Gastrocnemius medialis (tissue), 4 donors: ENCODE measurements around the gene COA1. TPM values are rescaled to one million over a fixed set of nuclear protein-coding genes. Genes with fewer than 3 reads are reported as not detected.

Experiments used
- ATAC-seq, 2 donors: fragments of 150-250 bp; one replicate each; pipeline ENCODE4 v1.9.1; 2016
- DNase-seq, 2 donors: peaks; one replicate each; pipeline ENCODE4 v3.0.0-alpha.2; 2019
- H3K27ac ChIP-seq, 4 donors: fragments of 200-600 bp; sonication (generic); 1 replicate in 1 of 4; 2 replicates in 3 of 4; pipeline ENCODE4 v1.5.1; 2016 to 2018; ENCODE audit warnings: mild to moderate bottlenecking in 2 of 4, moderate library complexity in 1 of 4
- H3K27me3 ChIP-seq, 3 donors: fragments of 200-600 bp; sonication (generic) in 2 of 3; 1 replicate in 1 of 3; 2 replicates in 2 of 3; pipeline versions ENCODE4 v1.5.1 to v1.6.0; 2016 to 2019; ENCODE audit warnings: mild to moderate bottlenecking in 1 of 3, moderate library complexity in 1 of 3
- H3K36me3 ChIP-seq, 2 donors: fragments of 200-600 bp; sonication (generic) in 1 of 2; one replicate each; pipeline ENCODE4 v1.5.1; 2017 to 2018
- H3K4me1 ChIP-seq, 2 donors: fragments of 200-600 bp; sonication (generic) in 1 of 2; one replicate each; pipeline ENCODE4 v1.5.1; 2016 to 2017; ENCODE audit warnings: mild to moderate bottlenecking in 2 of 2
- H3K4me3 ChIP-seq, 4 donors: fragments of 200-600 bp; sonication (generic) in 3 of 4; 1 replicate in 1 of 4; 2 replicates in 3 of 4; pipeline ENCODE4 v1.5.1; 2016 to 2019; ENCODE audit warnings: mild to moderate bottlenecking in 2 of 4
- H3K9me3 ChIP-seq, 3 donors: fragments of 200-600 bp; sonication (generic) in 2 of 3; 1 replicate in 1 of 3; 2 replicates in 2 of 3; pipeline ENCODE4 v1.5.1; 2016 to 2019
- CTCF ChIP-seq, 5 experiments: fragments of 450-650 bp in 3 of 5; fragments of 200-600 bp in 2 of 5; sonication (generic) in 2 of 5; IDR thresholded peaks in 4 of 5; conservative IDR thresholded peaks in 1 of 5; 1 replicate in 4 of 5; 2 replicates in 1 of 5; pipeline ENCODE4 v1.5.1; 2016 to 2019; ENCODE audit warnings: antibody characterized with exemption in 5 of 5, mild to moderate bottlenecking in 3 of 5, moderate library complexity in 3 of 5
- POLR2A ChIP-seq, 2 donors: fragments of 450-650 bp; IDR thresholded peaks; one replicate each; pipeline ENCODE4 v1.6.1; 2017; ENCODE audit warnings: antibody characterized with exemption in 2 of 2, mild to moderate bottlenecking in 2 of 2, moderate library complexity in 2 of 2
- in situ Hi-C, 4 donors: fragments of 200-750 bp; cut with MboI; loops; one replicate each; pipeline versions ENCODE4 v1.15.0 to v1.8.0; 2017; ENCODE audit warnings: low sequenced_read_pairs in 4 of 4
- intact Hi-C: fragments of 100-400 bp; cut with DNase I; formaldehyde crosslinking; loops from one replicate; pipeline ENCODE4 v1.15.1; 2023; ENCODE audit warnings: low total_unique reads
- total RNA-seq, 4 donors: library from RNA; depleted of rRNA; stranded (reverse); fragments of >200 nt; gene quantifications; one replicate each; pipeline versions ENCODE4 v1.1.0 to v1.2.3, GENCODE V29; 2016

Gene COA1
- total RNA-seq, 4 donors from 2014 or later: 34.9 to 55.2 (median 49.3) TPM

GRCh38 chr7:43656997-43657396 lies 72.3 kb downstream of the COA1 start:
- Histone ChIP-seq H3K9me3 (no peaks in the 10 kb centered on the region), H3K36me3 (no peaks in the 10 kb centered on the region), H3K27me3 (no peaks in the 10 kb centered on the region), H3K4me3 (no peak overlapping the region), H3K27ac (no peak overlapping the region), H3K4me1 (peaks cover 0 to 12% of the 10 kb centered on the region in 2 donors)
- ATAC-seq (no peak), DNase-seq (no peak)
- TF ChIP-seq CTCF (IDR thresholded peaks at IDR 0.05 in 4 of 5, conservative IDR thresholded peaks at IDR 0.05 in 1 of 5) (no peak), POLR2A (IDR thresholded peaks at IDR 0.05) (no peak)
- intact Hi-C loops (no loop called here), in situ Hi-C loops (no loop called here)

GRCh38 chr7:43655584-43655983 lies 73.7 kb downstream of the COA1 start:
- Histone ChIP-seq H3K27me3 (no peaks in the 10 kb centered on the region), H3K4me1 (peaks cover 8 to 24% of the 10 kb centered on the region in 2 donors), H3K9me3 (no peaks in the 10 kb centered on the region), H3K27ac (no peak overlapping the region), H3K36me3 (no peaks in the 10 kb centered on the region), H3K4me3 (no peak overlapping the region)
- intact Hi-C loops: no loop called here
- no peak for DNase-seq
- TF ChIP-seq CTCF (IDR thresholded peaks at IDR 0.05 in 4 of 5, conservative IDR thresholded peaks at IDR 0.05 in 1 of 5) (no peak), POLR2A (IDR thresholded peaks at IDR 0.05) (no peak)
- in situ Hi-C loops: no loop called here
- no peak for ATAC-seq

GRCh38 chr7:43653891-43654504 lies 75.3 kb downstream of the COA1 start:
- DNase-seq (no peak), ATAC-seq (no peak)
- Histone ChIP-seq H3K36me3 (no peaks in the 10 kb centered on the region), H3K4me1 (peaks cover 18 to 26% of the 10 kb centered on the region in 2 donors), H3K27ac (no peak overlapping the region), H3K9me3 (no peaks in the 10 kb centered on the region), H3K4me3 (no peak overlapping the region), H3K27me3 (no peaks in the 10 kb centered on the region)
- TF ChIP-seq POLR2A (IDR thresholded peaks at IDR 0.05) (no peak), CTCF (IDR thresholded peaks at IDR 0.05 in 4 of 5, conservative IDR thresholded peaks at IDR 0.05 in 1 of 5) (no peak)
- intact Hi-C loops (no loop called here), in situ Hi-C loops (no loop called here)

- in situ Hi-C loops: no loop called here
- TF ChIP-seq POLR2A (IDR thresholded peaks at IDR 0.05): no peak
- no peak for TF ChIP-seq CTCF (IDR thresholded peaks at IDR 0.05 in 4 of 5, conservative IDR thresholded peaks at IDR 0.05 in 1 of 5)
- H3K27me3 ChIP-seq: no peaks in the 10 kb centered on the region
- H3K4me1 ChIP-seq: peaks cover 23 to 27% of the 10 kb centered on the region in 2 donors
- no peak for ATAC-seq
- DNase-seq: no peak
- no peaks in the 10 kb centered on the region for H3K9me3 ChIP-seq
- no peak overlapping the region for H3K27ac ChIP-seq
- no peaks in the 10 kb centered on the region for H3K36me3 ChIP-seq
- H3K4me3 ChIP-seq: no peak overlapping the region
- intact Hi-C loops: no loop called here
Observed at GRCh38 chr7:43653466-43653865, 75.9 kb downstream of the COA1 start.

DNA sequence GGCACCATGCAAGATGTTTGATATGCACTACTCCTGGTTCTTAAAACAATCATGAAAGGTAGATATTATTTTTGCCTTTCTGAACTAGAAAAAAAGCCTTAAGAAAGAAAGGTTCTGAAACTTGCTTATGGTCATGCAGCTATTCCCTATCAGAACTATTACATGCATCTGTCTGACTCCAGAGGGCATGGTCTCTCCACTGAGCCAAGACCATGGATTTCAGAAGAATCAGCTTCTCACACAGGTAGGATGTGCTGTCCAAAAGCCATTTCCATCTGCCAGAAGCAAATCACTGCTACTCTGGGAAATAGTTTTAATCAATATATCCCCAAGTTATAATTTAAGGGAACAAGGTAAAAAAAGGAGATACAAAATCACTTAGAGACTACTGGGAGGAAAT lies 77.0 kb downstream of the COA1 start:
- H3K36me3 ChIP-seq: no peaks in the 10 kb centered on the region
- in situ Hi-C loops (no loop called here), intact Hi-C loops (no loop called here)
- H3K27me3 ChIP-seq: no peaks in the 10 kb centered on the region
- no peak for TF ChIP-seq CTCF (IDR thresholded peaks at IDR 0.05 in 4 of 5, conservative IDR thresholded peaks at IDR 0.05 in 1 of 5)
- TF ChIP-seq POLR2A (IDR thresholded peaks at IDR 0.05): no peak
- H3K4me1 ChIP-seq: peaks cover 33 to 36% of the 10 kb centered on the region in 2 donors
- no peaks in the 10 kb centered on the region for H3K9me3 ChIP-seq
- peak overlapping the region in 1 of 4 donors; percentile 4 for H3K27ac ChIP-seq
- DNase-seq (no peak), ATAC-seq (no peak)
- no peak overlapping the region for H3K4me3 ChIP-seq
